GM04504 (cell line): ENCODE results near the gene ENTPD3.
A peak's percentile ranks its signal among the peaks of the same experiment; 100 is the strongest.
"Not testable (repeated sequence)": the region's sequence is repeated elsewhere in the genome, so short reads cannot be mapped to it uniquely, and the experiment has no call there.

ENCODE experiments used
- DNase-seq: peaks from one replicate; pipeline ENCODE4 v3.0.0-alpha.2; 2012; ENCODE audit warnings: low read depth

ENTPD3 gene

GRCh38 chr3:40407007-40407406, 20.0 kb downstream of the ENTPD3 start:
- DNase-seq, result no peak

- DNase-seq, result no peak
These were observed 20.6 kb downstream of the ENTPD3 start for GRCh38 chr3:40407611-40408010.

GRCh38 chr3:40414270-40414669, 27.3 kb downstream of the ENTPD3 start:
- no peak for DNase-seq

- DNase-seq, result no peak
These were observed 31.0 kb downstream of the ENTPD3 start for GRCh38 chr3:40417845-40418543.

GRCh38 chr3:40422861-40423260, 35.9 kb downstream of the ENTPD3 start:
- DNase-seq, result no peak

GRCh38 chr3:40427045-40427669, 40.2 kb downstream of the ENTPD3 start:
- no peak for DNase-seq

GRCh38 chr3:40432793-40433192, 45.8 kb downstream of the ENTPD3 start:
- no peak for DNase-seq

GRCh38 chr3:40437889-40438288, 50.9 kb downstream of the ENTPD3 start:
- no peak for DNase-seq

GRCh38 chr3:40445062-40445461, 58.1 kb downstream of the ENTPD3 start:
- no peak for DNase-seq

GRCh38 chr3:40445880-40446279, 58.9 kb downstream of the ENTPD3 start:
- no peak for DNase-seq

GRCh38 chr3:40450438-40450837, 63.5 kb downstream of the ENTPD3 start:
- no peak for DNase-seq

- DNase-seq, result no peak
These were observed 64.6 kb downstream of the ENTPD3 start for GRCh38 chr3:40451551-40451950.

GRCh38 chr3:40452057-40452456, 65.1 kb downstream of the ENTPD3 start:
- no peak for DNase-seq

- DNase-seq, result no peak
These were observed 65.5 kb downstream of the ENTPD3 start for GRCh38 chr3:40452562-40452875.

- DNase-seq, result peak; percentile 97
These were observed 66.1 kb downstream of the ENTPD3 start for GRCh38 chr3:40452876-40453730.

- DNase-seq, result no peak
These were observed 66.9 kb downstream of the ENTPD3 start for GRCh38 chr3:40453933-40454332.

- DNase-seq, result no peak
These were observed 68.3 kb downstream of the ENTPD3 start for GRCh38 chr3:40455328-40455727.

- no peak for DNase-seq
These were observed 69.4 kb downstream of the ENTPD3 start for GRCh38 chr3:40456279-40456939.

GRCh38 chr3:40456940-40457823, 70.2 kb downstream of the ENTPD3 start, which contains the start of gene RPL14:
Gene RPL14 (plus strand): TSS chr3:40457339. CDS start chr3:40457472, 133 bp downstream.
- peak; percentile 93 for DNase-seq

GRCh38 chr3:40458473-40458872, 71.5 kb downstream of the ENTPD3 start:
- no peak for DNase-seq

- DNase-seq, result not testable (repeated sequence)
These were observed 73.5 kb downstream of the ENTPD3 start for GRCh38 chr3:40460481-40460880.
